ENCODE data around the gene STARD13. TPM values are rescaled to one million over a fixed set of nuclear protein-coding genes. Genes with fewer than 3 reads are reported as not detected.
A peak's percentile ranks its signal among the peaks of the same experiment; 100 is the strongest.

The STARD13 gene
- total RNA-seq, 1 donor from 2014 or later, result 53.2 TPM

- no peak for DNase-seq (ENCODE audit: low read depth)
Observed at GRCh38 chr13:33277946-33278345, 7.6 kb downstream of the STARD13 start.

- no peak for DNase-seq (ENCODE audit: low read depth)
Observed at GRCh38 chr13:33277037-33277740, 8.4 kb downstream of the STARD13 start.

GRCh38 chr13:33276570-33276969, 9.0 kb downstream of the STARD13 start:
- peak; percentile 77 for DNase-seq (ENCODE audit: low read depth)

GRCh38 chr13:33275916-33276315, 9.6 kb downstream of the STARD13 start:
- DNase-seq (ENCODE audit: low read depth), result no peak

- peak; percentile 60 for DNase-seq (ENCODE audit: low read depth)
Observed at GRCh38 chr13:33274264-33274663, 11.3 kb downstream of the STARD13 start.

GRCh38 chr13:33272531-33273124, 12.9 kb downstream of the STARD13 start:
- peak; percentile 77 for DNase-seq (ENCODE audit: low read depth)

GRCh38 chr13:33271759-33272158, 13.8 kb downstream of the STARD13 start:
- no peak for DNase-seq (ENCODE audit: low read depth)

GRCh38 chr13:33270895-33271538, 14.5 kb downstream of the STARD13 start:
- peak; percentile 56 for DNase-seq (ENCODE audit: low read depth)

GRCh38 chr13:33265607-33266006, 19.9 kb downstream of the STARD13 start:
- DNase-seq (ENCODE audit: low read depth), result no peak

- no peak for DNase-seq (ENCODE audit: low read depth)
Observed at GRCh38 chr13:33265133-33265532, 20.4 kb downstream of the STARD13 start.

- peak; percentile 90 for DNase-seq (ENCODE audit: low read depth)
Observed at GRCh38 chr13:33264620-33264978, 21.0 kb downstream of the STARD13 start.

GRCh38 chr13:33263976-33264619, 21.5 kb downstream of the STARD13 start:
- peak; percentile 96 for DNase-seq (ENCODE audit: low read depth)

- no peak for DNase-seq (ENCODE audit: low read depth)
Observed at GRCh38 chr13:33263484-33263883, 22.1 kb downstream of the STARD13 start.

GRCh38 chr13:33262997-33263396, 22.6 kb downstream of the STARD13 start:
- DNase-seq (ENCODE audit: low read depth), result no peak

GRCh38 chr13:33262594-33262993, 23.0 kb downstream of the STARD13 start:
- no peak for DNase-seq (ENCODE audit: low read depth)

GRCh38 chr13:33262062-33262487, 23.5 kb downstream of the STARD13 start:
- DNase-seq (ENCODE audit: low read depth), result peak; percentile 91

- DNase-seq (ENCODE audit: low read depth), result no peak
Observed at GRCh38 chr13:33261387-33262061, 24.0 kb downstream of the STARD13 start.

GRCh38 chr13:33260168-33261098, 25.1 kb downstream of the STARD13 start:
- DNase-seq (ENCODE audit: low read depth), result no peak

- no peak for DNase-seq (ENCODE audit: low read depth)
Observed at GRCh38 chr13:33259296-33259695, 26.3 kb downstream of the STARD13 start.

GRCh38 chr13:33258808-33259193, 26.8 kb downstream of the STARD13 start:
- no peak for DNase-seq (ENCODE audit: low read depth)

Measured in renal cortical epithelial cell (primary cell).